Activated CD4-positive, alpha-beta T cell treated with anti-CD3 and anti-CD28 coated beads, Interleukin-10, Interleukin-2, amounts not matched to agents 100 ng/mL and 50 ng/mL, durations not matched to agents 16 hours and 8 hours (primary cell): Measurements from ENCODE around the gene B4GALNT3.
A peak's percentile ranks its signal among the peaks of the same experiment; 100 is the strongest.

Experiments
- DNase-seq: peaks from one replicate; pipeline ENCODE4 v3.0.0-alpha.2; 2020

Gene B4GALNT3

GRCh38 chr12:541676-542324, 82.1 kb downstream of the B4GALNT3 start:
- DNase-seq: no peak

GRCh38 chr12:542395-543113, 82.8 kb downstream of the B4GALNT3 start:
- no peak for DNase-seq

- DNase-seq: no peak
Measured at GRCh38 chr12:543114-543451, 83.3 kb downstream of the B4GALNT3 start.

- DNase-seq: no peak
Measured at GRCh38 chr12:544142-544541, 84.4 kb downstream of the B4GALNT3 start.

GRCh38 chr12:544941-545635, 85.3 kb downstream of the B4GALNT3 start:
- DNase-seq: no peak

GRCh38 chr12:545835-546234, 86.1 kb downstream of the B4GALNT3 start:
- DNase-seq: no peak

GRCh38 chr12:546265-546919, 86.7 kb downstream of the B4GALNT3 start:
- no peak for DNase-seq

GRCh38 chr12:546920-547845, 87.4 kb downstream of the B4GALNT3 start:
- peak; percentile 77 for DNase-seq

GRCh38 chr12:547883-548470, 88.2 kb downstream of the B4GALNT3 start:
- DNase-seq: no peak

GRCh38 chr12:549476-550082, 89.8 kb downstream of the B4GALNT3 start:
- DNase-seq: no peak

GRCh38 chr12:550473-551260, 90.9 kb downstream of the B4GALNT3 start:
- no peak for DNase-seq

- no peak for DNase-seq
Measured at GRCh38 chr12:552466-552865, 92.7 kb downstream of the B4GALNT3 start.

GRCh38 chr12:553216-554000, 93.7 kb downstream of the B4GALNT3 start:
- DNase-seq: peak; percentile 31

- DNase-seq: no peak
Measured at GRCh38 chr12:554001-554285, 94.2 kb downstream of the B4GALNT3 start.

GRCh38 chr12:556498-556897, 96.8 kb downstream of the B4GALNT3 start:
- DNase-seq: no peak

- DNase-seq: no peak
Measured at GRCh38 chr12:558580-558979, 98.8 kb downstream of the B4GALNT3 start.

- no peak for DNase-seq
Measured at GRCh38 chr12:559208-559905, 99.6 kb downstream of the B4GALNT3 start.

GRCh38 chr12:559906-560455, 100.2 kb downstream of the B4GALNT3 start:
- no peak for DNase-seq

- DNase-seq: no peak
Measured at GRCh38 chr12:560691-561390, 101.1 kb downstream of the B4GALNT3 start.
